Keratinocyte (primary cell): ENCODE results near the gene ZNF324B. TPM values are rescaled to one million over a fixed set of nuclear protein-coding genes. Genes with fewer than 3 reads are reported as not detected.

Source experiments
- DNase-seq: peaks from one replicate; pipeline ENCODE4 v3.0.0-alpha.2; 2011; ENCODE audit warnings: low read depth, missing footprints, low spot score
- FAIRE-seq: peaks from 2 replicates; lab custom pipeline; 2011; peaks lifted over from hg19 to GRCh38; lab: Jason Lieb, UNC
- H2AFZ ChIP-seq: 2 replicates; pipeline ENCODE4 v1.6.0; 2012; ENCODE audit warnings: low read length, control low read depth, inconsistent platforms; ENCODE audit not compliant: control insufficient read depth
- H3K27ac ChIP-seq: 2 replicates; pipeline ENCODE4 v1.5.1; 2011; ENCODE audit warnings: low read length; ENCODE audit not compliant: control insufficient read depth, insufficient read depth
- H3K27me3 ChIP-seq: 3 replicates; pipeline ENCODE4 v1.6.0; 2011; ENCODE audit warnings: low read length; ENCODE audit not compliant: control insufficient read depth, insufficient read depth; ENCODE audit errors: extremely low read depth
- H3K36me3 ChIP-seq, 2 experiments: 2 replicates in 1 of 2; 3 replicates in 1 of 2; pipeline ENCODE4 v1.5.1; 2011; ENCODE audit warnings: low read length in 2 of 2, mild to moderate bottlenecking in 1 of 2; ENCODE audit not compliant: control insufficient read depth in 2 of 2, insufficient read depth in 2 of 2; ENCODE audit errors: extremely low read depth in 1 of 2
- H3K4me1 ChIP-seq: 3 replicates; pipeline ENCODE4 v1.5.1; 2011; ENCODE audit warnings: low read length; ENCODE audit not compliant: control insufficient read depth, insufficient read depth; ENCODE audit errors: extremely low read depth
- H3K4me2 ChIP-seq: 3 replicates; pipeline ENCODE4 v1.6.0; 2011; ENCODE audit warnings: low read depth, low read length; ENCODE audit not compliant: control insufficient read depth, insufficient read depth; ENCODE audit errors: extremely low read depth
- H3K4me3 ChIP-seq, 3 experiments: fragments of 200-600 bp in 1 of 3; sonication (generic) in 1 of 3; 2 replicates in 2 of 3; 3 replicates in 1 of 3; pipeline ENCODE4 v1.5.1; 2011 to 2016; ENCODE audit warnings: low read length in 3 of 3, mild to moderate bottlenecking in 3 of 3, control low read depth in 2 of 3, inconsistent platforms in 1 of 3, low read depth in 1 of 3, mixed read lengths in 1 of 3, mixed run types in 1 of 3, moderate library complexity in 1 of 3; ENCODE audit not compliant: control insufficient read depth in 2 of 3, insufficient read depth in 2 of 3; ENCODE audit errors: extremely low read depth in 1 of 3
- H3K79me2 ChIP-seq: 2 replicates; pipeline ENCODE4 v1.6.0; 2012; ENCODE audit warnings: low read length; ENCODE audit not compliant: control insufficient read depth, insufficient read depth
- H3K9ac ChIP-seq: 3 replicates; pipeline ENCODE4 v1.6.0; 2011; ENCODE audit warnings: low read length; ENCODE audit not compliant: control insufficient read depth, insufficient read depth; ENCODE audit errors: extremely low read depth
- H3K9me1 ChIP-seq: 3 replicates; pipeline ENCODE4 v1.6.0; 2011; ENCODE audit warnings: low read length; ENCODE audit not compliant: control insufficient read depth, insufficient read depth; ENCODE audit errors: extremely low read depth
- H3K9me3 ChIP-seq: 2 replicates; pipeline ENCODE4 v1.5.1; 2012; ENCODE audit warnings: low read depth, low read length; ENCODE audit not compliant: control insufficient read depth
- H4K20me1 ChIP-seq: 3 replicates; pipeline ENCODE4 v1.6.0; 2011; ENCODE audit warnings: low read length; ENCODE audit not compliant: control insufficient read depth, insufficient read depth; ENCODE audit errors: extremely low read depth
- CTCF ChIP-seq, 3 experiments: IDR thresholded peaks in 1 of 3; conservative IDR thresholded peaks in 1 of 3; optimal IDR thresholded peaks in 1 of 3; 2 replicates in 2 of 3; 3 replicates in 1 of 3; pipeline versions ENCODE3 to v1.5.1; 2011; ENCODE audit warnings: low read length in 3 of 3, mild to moderate bottlenecking in 3 of 3, moderate library complexity in 2 of 3, control low read depth in 1 of 3, inconsistent platforms in 1 of 3; ENCODE audit not compliant: insufficient read depth in 2 of 3; ENCODE audit errors: extremely low read depth in 1 of 3
- EZH2 ChIP-seq: IDR thresholded peaks from one replicate; pipeline ENCODE4 v1.6.1; 2012; ENCODE audit warnings: inconsistent platforms, mild to moderate bottlenecking, low read length, moderate library complexity
- dilution Hi-C: fragments of 300-500 bp; cut with MboI; formaldehyde crosslinking; loops from one replicate; pipeline ENCODE4 v1.7.0; 2020; ENCODE audit warnings: low sequenced_read_pairs; ENCODE audit not compliant: extremely low pct_ligation_motif_present
- polyA plus RNA-seq, 5 experiments: library from polyadenylated mRNA; depleted of rRNA in 3 of 5; stranded (reverse) in 3 of 5; stranded (forward) in 1 of 5; unstranded in 1 of 5; fragments of >200 nt; gene quantifications; 1 replicate in 1 of 5; 2 replicates in 3 of 5; 3 replicates in 1 of 5; pipeline versions ENCODE4 v1.2.1 to v1.2.3, GENCODE V29; 2011 to 2012; ENCODE audit warnings: missing spikeins in 2 of 5, low read depth in 1 of 5, low replicate concordance in 1 of 5

Gene ZNF324B
- polyA plus RNA-seq, 1 donor (not counting 4 experiments of a cell fraction or from before 2014, with no cell fraction given) = 2.0 TPM

- no peak overlapping the region for H3K9ac ChIP-seq
- peaks cover 3% of the 10 kb centered on the region for H3K79me2 ChIP-seq
- dilution Hi-C loops = no loop called here
- H3K9me1 ChIP-seq = no peaks in the 10 kb centered on the region
- no peak overlapping the region for H2AFZ ChIP-seq
- DNase-seq = no peak
- FAIRE-seq = no peak
- peaks cover 46% of the 10 kb centered on the region for H3K9me3 ChIP-seq
- H3K4me2 ChIP-seq = no peak overlapping the region
- H3K27me3 ChIP-seq = no peaks in the 10 kb centered on the region
- no peak overlapping the region for H3K27ac ChIP-seq
- H3K36me3 ChIP-seq = peaks cover 17 to 21% of the 10 kb centered on the region in 2 experiments
- H3K4me1 ChIP-seq = peaks cover 2% of the 10 kb centered on the region
- H4K20me1 ChIP-seq = no peaks in the 10 kb centered on the region
- no peak overlapping the region for H3K4me3 ChIP-seq
- TF ChIP-seq EZH2 (no peak), CTCF (optimal IDR thresholded peaks at IDR 0.05 in 1 of 3, IDR thresholded peaks at IDR 0.05 in 1 of 3, conservative IDR thresholded peaks at IDR 0.05 in 1 of 3; ENCODE audit: extremely low read depth in 1 of 3, insufficient read depth in 2 of 3, low read length in 3 of 3) (no peak)
These were observed 17.2 kb upstream of the ZNF324B start for GRCh38 chr19:58434217-58434616.

GRCh38 chr19:58439576-58440554, 11.6 kb upstream of the ZNF324B start, which contains the start of gene ZNF132:
TSS of gene ZNF132 (minus strand) at chr19:58440153. CDS start at chr19:58439821, 332 bp downstream.
- H3K36me3 ChIP-seq = peaks cover 2% of the 10 kb centered on the region in 2 experiments
- no peaks in the 10 kb centered on the region for H3K27me3 ChIP-seq
- FAIRE-seq (peak; percentile 86), DNase-seq (peak; percentile 92)
- H3K9me1 ChIP-seq = no peaks in the 10 kb centered on the region
- peak within 1 kb of the TSS; percentile 84 for H3K4me2 ChIP-seq
- H3K9ac ChIP-seq = peak within 1 kb of the TSS; percentile 65
- dilution Hi-C loops = no loop called here
- H3K4me1 ChIP-seq = peaks cover 8% of the 10 kb centered on the region
- H3K27ac ChIP-seq = peak within 1 kb of the TSS; percentile 65
- H3K4me3 ChIP-seq = peak within 1 kb of the TSS; percentile 47 to 80 (median 73)
- H3K9me3 ChIP-seq = peaks cover 8% of the 10 kb centered on the region
- H4K20me1 ChIP-seq = no peaks in the 10 kb centered on the region
- TF ChIP-seq EZH2 = no peak
- no peak for TF ChIP-seq CTCF (optimal IDR thresholded peaks at IDR 0.05 in 1 of 3, IDR thresholded peaks at IDR 0.05 in 1 of 3, conservative IDR thresholded peaks at IDR 0.05 in 1 of 3; ENCODE audit: extremely low read depth in 1 of 3, insufficient read depth in 2 of 3, low read length in 3 of 3)
- peaks cover 6% of the 10 kb centered on the region for H3K79me2 ChIP-seq
- peak within 1 kb of the TSS; percentile 90 for H2AFZ ChIP-seq
